ENCODE data around the gene SLC6A2.

Gene SLC6A2

GRCh38 chr16:55671206-55671973, 15.6 kb downstream of the SLC6A2 start:
- H4K20me1 ChIP-seq (ENCODE audit: insufficient read depth, low read length), result no peaks in the 10 kb centered on the region
- no peaks in the 10 kb centered on the region for H3K79me2 ChIP-seq (ENCODE audit: low read length)
- no peaks in the 10 kb centered on the region for H3K27me3 ChIP-seq (replicated peaks; ENCODE audit: insufficient read depth, low read length)
- no peak overlapping the region for H3K4me2 ChIP-seq (ENCODE audit: low read depth, low read length)
- TF ChIP-seq, protein P1, sequence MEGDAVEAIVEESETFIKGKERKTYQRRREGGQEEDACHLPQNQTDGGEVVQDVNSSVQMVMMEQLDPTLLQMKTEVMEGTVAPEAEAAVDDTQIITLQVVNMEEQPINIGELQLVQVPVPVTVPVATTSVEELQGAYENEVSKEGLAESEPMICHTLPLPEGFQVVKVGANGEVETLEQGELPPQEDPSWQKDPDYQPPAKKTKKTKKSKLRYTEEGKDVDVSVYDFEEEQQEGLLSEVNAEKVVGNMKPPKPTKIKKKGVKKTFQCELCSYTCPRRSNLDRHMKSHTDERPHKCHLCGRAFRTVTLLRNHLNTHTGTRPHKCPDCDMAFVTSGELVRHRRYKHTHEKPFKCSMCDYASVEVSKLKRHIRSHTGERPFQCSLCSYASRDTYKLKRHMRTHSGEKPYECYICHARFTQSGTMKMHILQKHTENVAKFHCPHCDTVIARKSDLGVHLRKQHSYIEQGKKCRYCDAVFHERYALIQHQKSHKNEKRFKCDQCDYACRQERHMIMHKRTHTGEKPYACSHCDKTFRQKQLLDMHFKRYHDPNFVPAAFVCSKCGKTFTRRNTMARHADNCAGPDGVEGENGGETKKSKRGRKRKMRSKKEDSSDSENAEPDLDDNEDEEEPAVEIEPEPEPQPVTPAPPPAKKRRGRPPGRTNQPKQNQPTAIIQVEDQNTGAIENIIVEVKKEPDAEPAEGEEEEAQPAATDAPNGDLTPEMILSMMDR (IDR thresholded peaks at IDR 0.05; ENCODE audit: low read length), result no peak
- TF ChIP-seq EZH2 (optimal IDR thresholded peaks at IDR 0.05; ENCODE audit: low read depth, low read length) (no peak), EZH2phosphoT487 (IDR thresholded peaks at IDR 0.05; ENCODE audit: low read length) (no peak)
- H2AFZ ChIP-seq (ENCODE audit: low read length), result no peak overlapping the region
- H3K4me3 ChIP-seq (ENCODE audit: low read length), result no peak overlapping the region
- no peaks in the 10 kb centered on the region for H3K36me3 ChIP-seq (replicated peaks; ENCODE audit: insufficient read depth, low read length)
- DNase-seq, result no peak
- no peaks in the 10 kb centered on the region for H3K9me2 ChIP-seq (replicated peaks; ENCODE audit: insufficient read depth, low read length)
- H3K27ac ChIP-seq (ENCODE audit: low read length), result no peak overlapping the region
- H3K9me3 ChIP-seq (replicated peaks; ENCODE audit: insufficient read depth, low read length), result no peaks in the 10 kb centered on the region
- H3K4me1 ChIP-seq (ENCODE audit: low read length), result no peaks in the 10 kb centered on the region
- H3F3A ChIP-seq (ENCODE audit: insufficient read depth, low read length), result no peaks in the 10 kb centered on the region
- H3K9ac ChIP-seq (ENCODE audit: low read length), result no peak overlapping the region

DNA sequence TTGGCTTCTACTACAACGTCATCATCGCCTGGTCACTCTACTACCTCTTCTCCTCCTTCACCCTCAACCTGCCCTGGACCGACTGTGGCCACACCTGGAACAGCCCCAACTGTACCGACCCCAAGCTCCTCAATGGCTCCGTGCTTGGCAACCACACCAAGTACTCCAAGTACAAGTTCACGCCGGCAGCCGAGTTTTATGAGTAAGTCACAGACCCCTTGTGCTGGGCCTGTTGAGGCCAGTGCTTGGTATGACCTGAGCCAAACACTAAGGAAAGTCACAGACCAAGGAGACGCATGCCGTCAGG, 16.1 kb downstream of the SLC6A2 start:
- H3K79me2 ChIP-seq (ENCODE audit: low read length), result no peaks in the 10 kb centered on the region
- no peaks in the 10 kb centered on the region for H3K9me2 ChIP-seq (replicated peaks; ENCODE audit: insufficient read depth, low read length)
- H2AFZ ChIP-seq (ENCODE audit: low read length), result no peak overlapping the region
- H3K27me3 ChIP-seq (replicated peaks; ENCODE audit: insufficient read depth, low read length), result no peaks in the 10 kb centered on the region
- H3K4me2 ChIP-seq (ENCODE audit: low read depth, low read length), result no peak overlapping the region
- no peaks in the 10 kb centered on the region for H3K36me3 ChIP-seq (replicated peaks; ENCODE audit: insufficient read depth, low read length)
- TF ChIP-seq EZH2phosphoT487 (IDR thresholded peaks at IDR 0.05; ENCODE audit: low read length) (no peak), EZH2 (optimal IDR thresholded peaks at IDR 0.05; ENCODE audit: low read depth, low read length) (no peak)
- TF ChIP-seq, protein P1 (IDR thresholded peaks at IDR 0.05; ENCODE audit: low read length), result no peak
- H3F3A ChIP-seq (ENCODE audit: insufficient read depth, low read length), result no peaks in the 10 kb centered on the region
- H4K20me1 ChIP-seq (ENCODE audit: insufficient read depth, low read length), result no peaks in the 10 kb centered on the region
- H3K27ac ChIP-seq (ENCODE audit: low read length), result no peak overlapping the region
- H3K4me3 ChIP-seq (ENCODE audit: low read length), result no peak overlapping the region
- no peak for DNase-seq
- H3K9ac ChIP-seq (ENCODE audit: low read length), result no peak overlapping the region
- no peaks in the 10 kb centered on the region for H3K4me1 ChIP-seq (ENCODE audit: low read length)
- no peaks in the 10 kb centered on the region for H3K9me3 ChIP-seq (replicated peaks; ENCODE audit: insufficient read depth, low read length)

DNA sequence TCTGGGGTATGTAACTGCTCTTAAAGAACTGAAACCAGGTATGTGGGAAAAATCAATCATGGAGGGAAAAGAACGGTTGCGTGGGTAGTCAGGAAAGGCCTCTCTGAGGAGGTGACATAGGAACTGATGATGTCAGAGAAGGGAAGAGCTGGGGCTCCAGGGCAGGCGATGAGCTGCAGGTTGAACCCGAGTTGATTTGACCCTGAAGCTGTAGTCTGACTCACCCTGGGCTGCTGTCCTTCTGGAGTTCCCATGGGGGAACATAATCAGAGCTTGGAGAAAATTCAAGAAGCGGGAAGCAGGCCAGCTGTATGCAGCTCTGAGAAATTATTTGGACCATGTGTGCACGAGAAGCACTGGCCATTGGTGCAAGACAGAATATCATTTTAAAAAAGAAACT, 16.7 kb downstream of the SLC6A2 start:
- DNase-seq, result no peak

More for the DNA sequence above, 16.7 kb downstream of the SLC6A2 start:
- Histone ChIP-seq H3F3A (ENCODE audit: insufficient read depth, low read length) (no peaks in the 10 kb centered on the region), H3K4me2 (ENCODE audit: low read depth, low read length) (no peak overlapping the region), H3K9ac (ENCODE audit: low read length) (no peak overlapping the region), H3K9me3 (replicated peaks; ENCODE audit: insufficient read depth, low read length) (no peaks in the 10 kb centered on the region), H3K36me3 (replicated peaks; ENCODE audit: insufficient read depth, low read length) (no peaks in the 10 kb centered on the region), H4K20me1 (ENCODE audit: insufficient read depth, low read length) (no peaks in the 10 kb centered on the region), H3K27me3 (replicated peaks; ENCODE audit: insufficient read depth, low read length) (no peaks in the 10 kb centered on the region), H2AFZ (ENCODE audit: low read length) (no peak overlapping the region), H3K4me1 (ENCODE audit: low read length) (no peaks in the 10 kb centered on the region), H3K79me2 (ENCODE audit: low read length) (no peaks in the 10 kb centered on the region), H3K9me2 (replicated peaks; ENCODE audit: insufficient read depth, low read length) (no peaks in the 10 kb centered on the region), H3K4me3 (ENCODE audit: low read length) (no peak overlapping the region), H3K27ac (ENCODE audit: low read length) (no peak overlapping the region)
- TF ChIP-seq, protein P1 (IDR thresholded peaks at IDR 0.05; ENCODE audit: low read length), result no peak
- TF ChIP-seq EZH2 (optimal IDR thresholded peaks at IDR 0.05; ENCODE audit: low read depth, low read length), result no peak
- TF ChIP-seq EZH2phosphoT487 (IDR thresholded peaks at IDR 0.05; ENCODE audit: low read length), result no peak
